Fibroblast of lung (primary cell): ENCODE results near the gene MGST2.

Experiments used
- EZH2 ChIP-seq: IDR thresholded peaks from 2 replicates; pipeline ENCODE4 v1.5.1; 2012; ENCODE audit warnings: low read length, control low read depth, mild to moderate bottlenecking; ENCODE audit errors: missing control alignments
- TF ChIP-seq, protein P1 (sequence below), 2 donors: IDR thresholded peaks in 1 of 2; conservative IDR thresholded peaks in 1 of 2; 1 replicate in 1 of 2; 2 replicates in 1 of 2; pipeline ENCODE4 v1.5.1; 2011 to 2012; ENCODE audit warnings: low read length in 2 of 2, control low read depth in 1 of 2, inconsistent platforms in 1 of 2, low read depth in 1 of 2, mild to moderate bottlenecking in 1 of 2

GRCh38 chr4:139736274-139736660, 70.6 kb downstream of the MGST2 start:
- TF ChIP-seq, protein P1, sequence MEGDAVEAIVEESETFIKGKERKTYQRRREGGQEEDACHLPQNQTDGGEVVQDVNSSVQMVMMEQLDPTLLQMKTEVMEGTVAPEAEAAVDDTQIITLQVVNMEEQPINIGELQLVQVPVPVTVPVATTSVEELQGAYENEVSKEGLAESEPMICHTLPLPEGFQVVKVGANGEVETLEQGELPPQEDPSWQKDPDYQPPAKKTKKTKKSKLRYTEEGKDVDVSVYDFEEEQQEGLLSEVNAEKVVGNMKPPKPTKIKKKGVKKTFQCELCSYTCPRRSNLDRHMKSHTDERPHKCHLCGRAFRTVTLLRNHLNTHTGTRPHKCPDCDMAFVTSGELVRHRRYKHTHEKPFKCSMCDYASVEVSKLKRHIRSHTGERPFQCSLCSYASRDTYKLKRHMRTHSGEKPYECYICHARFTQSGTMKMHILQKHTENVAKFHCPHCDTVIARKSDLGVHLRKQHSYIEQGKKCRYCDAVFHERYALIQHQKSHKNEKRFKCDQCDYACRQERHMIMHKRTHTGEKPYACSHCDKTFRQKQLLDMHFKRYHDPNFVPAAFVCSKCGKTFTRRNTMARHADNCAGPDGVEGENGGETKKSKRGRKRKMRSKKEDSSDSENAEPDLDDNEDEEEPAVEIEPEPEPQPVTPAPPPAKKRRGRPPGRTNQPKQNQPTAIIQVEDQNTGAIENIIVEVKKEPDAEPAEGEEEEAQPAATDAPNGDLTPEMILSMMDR (conservative IDR thresholded peaks at IDR 0.05 in 1 of 2, IDR thresholded peaks at IDR 0.05 in 1 of 2; ENCODE audit: low read depth in 1 of 2, low read length in 2 of 2) = no peak
- no peak for TF ChIP-seq EZH2
